ENCODE results near the gene MAT2B.

Gene MAT2B

GRCh38 chr5:163540696-163541095 lies 35.3 kb downstream of the MAT2B start:
- CTCF ChIA-PET = interaction anchor here (1.5 kb wide), 1 partner anchor 931 kb away, joined by 3 read pairs; no protein-coding TSS in a partner anchor
- no peak for TF ChIP-seq CTCF (IDR thresholded peaks at IDR 0.05; ENCODE audit: control extremely low read depth, extremely low read depth, low read depth, missing control alignments)
- POLR2A ChIA-PET = no interaction called here
- no peak for DNase-seq (ENCODE audit: extremely low spot score)

DNA sequence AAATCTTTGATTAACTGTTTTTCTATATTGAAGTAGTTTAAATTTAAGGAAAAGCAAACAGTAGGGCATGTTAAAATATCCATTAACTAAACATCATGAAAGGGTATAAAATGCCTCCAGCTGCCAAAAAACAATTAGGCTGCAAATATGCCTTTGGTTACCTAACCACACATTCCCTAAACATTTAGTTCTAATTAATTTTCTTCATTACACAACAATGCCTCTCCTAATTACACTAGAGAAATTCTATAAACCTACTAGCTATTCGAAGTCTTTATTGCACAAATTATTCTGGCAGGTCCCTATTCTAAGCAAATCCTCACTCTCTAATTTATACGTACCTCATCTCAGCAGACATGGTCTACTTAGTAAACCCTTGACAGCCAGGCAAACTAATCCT lies 37.4 kb downstream of the MAT2B start:
- DNase-seq (ENCODE audit: extremely low spot score) = no peak
- TF ChIP-seq CTCF (IDR thresholded peaks at IDR 0.05; ENCODE audit: control extremely low read depth, extremely low read depth, low read depth, missing control alignments) = no peak
- ChIA-PET CTCF (interaction anchor here (1.4 to 1.8 kb wide), 2 partner anchors 9 to 961 kb away, joined by 3 to 6 read pairs; no protein-coding TSS in a partner anchor), POLR2A (no interaction called here)

- CTCF ChIA-PET = interaction anchor here (1.3 kb wide), 1 partner anchor 23 kb away, joined by 3 read pairs; no protein-coding TSS in a partner anchor
- no peak for DNase-seq (ENCODE audit: extremely low spot score)
- TF ChIP-seq CTCF (IDR thresholded peaks at IDR 0.05; ENCODE audit: control extremely low read depth, extremely low read depth, low read depth, missing control alignments) = no peak
- POLR2A ChIA-PET = no interaction called here
Measured at GRCh38 chr5:163544041-163544440, 38.6 kb downstream of the MAT2B start.

GRCh38 chr5:163544836-163545235 lies 39.4 kb downstream of the MAT2B start:
- DNase-seq (ENCODE audit: extremely low spot score) = no peak
- CTCF ChIA-PET = interaction anchor here (1.2 to 1.3 kb wide), 2 partner anchors 9 to 24 kb away, joined by 3 to 5 read pairs; no protein-coding TSS in a partner anchor
- POLR2A ChIA-PET = no interaction called here
- TF ChIP-seq CTCF (IDR thresholded peaks at IDR 0.05; ENCODE audit: control extremely low read depth, extremely low read depth, low read depth, missing control alignments) = no peak

DNA sequence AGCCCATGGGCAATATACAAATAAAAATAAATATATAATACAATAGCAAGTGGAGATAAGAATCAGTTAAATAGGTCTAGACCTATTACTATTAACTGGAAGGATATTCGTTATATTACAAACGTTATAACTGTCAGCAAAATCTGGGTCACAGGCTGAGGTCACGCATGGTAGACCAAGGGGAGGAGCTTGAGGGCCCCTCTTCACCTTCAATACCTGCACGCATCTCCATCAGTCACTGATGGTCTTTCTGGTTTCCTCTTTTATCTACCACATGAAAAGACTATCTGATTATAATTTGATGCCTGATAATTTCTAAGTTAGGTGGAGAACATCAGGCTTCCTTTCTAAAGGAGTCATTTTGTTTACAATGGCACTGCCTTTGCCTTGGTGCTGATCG lies 43.2 kb downstream of the MAT2B start:
- CTCF ChIA-PET = interaction anchor here (1.0 to 1.6 kb wide), 3 partner anchors 13 to 21 kb away, joined by 3 to 4 read pairs (median 3); no protein-coding TSS in a partner anchor
- no peak for TF ChIP-seq CTCF (IDR thresholded peaks at IDR 0.05; ENCODE audit: control extremely low read depth, extremely low read depth, low read depth, missing control alignments)
- no peak for DNase-seq (ENCODE audit: extremely low spot score)
- POLR2A ChIA-PET = no interaction called here

- ChIA-PET POLR2A (no interaction called here), CTCF (interaction anchor here (1.3 to 2.3 kb wide), 2 partner anchors 13 to 17 kb away, joined by 3 to 7 read pairs; no protein-coding TSS in a partner anchor)
- TF ChIP-seq CTCF (IDR thresholded peaks at IDR 0.05; ENCODE audit: control extremely low read depth, extremely low read depth, low read depth, missing control alignments) = no peak
- DNase-seq (ENCODE audit: extremely low spot score) = no peak
Measured at GRCh38 chr5:163551156-163551555, 45.7 kb downstream of the MAT2B start.

All from GM10248 (cell line).